HG03460 (cell line): ENCODE results near the gene ANKHD1.

Experiments used
- ATAC-seq: cut with Tn5 transposase; IDR thresholded peaks from one replicate; pipeline ENCODE4 v1.9.1; 2021; ENCODE audit not compliant: unreplicated experiment

Gene ANKHD1

GRCh38 chr5:140587495-140587894 is 185.9 kb downstream of the ANKHD1 start:
- no peak for ATAC-seq

GRCh38 chr5:140588311-140589070 is 186.9 kb downstream of the ANKHD1 start:
- ATAC-seq, result no peak
